ENCODE results near the gene TPCN2. TPM values are rescaled to one million over a fixed set of nuclear protein-coding genes. Genes with fewer than 3 reads are reported as not detected.
A peak's percentile ranks its signal among the peaks of the same experiment; 100 is the strongest.

The TPCN2 gene
- total RNA-seq, 1 experiment from 2014 or later = 63.6 TPM

GRCh38 chr11:69134957-69135356, 86.2 kb downstream of the TPCN2 start:
- H3K4me3 Mint-ChIP-seq (ENCODE audit: unreplicated experiment) = no peak overlapping the region
- Histone ChIP-seq H3K9me3 (peaks cover 7% of the 10 kb centered on the region; the same call in 1 of the 2 replicates), H3K4me1 (peaks cover 47% of the 10 kb centered on the region), H3K27me3 (replicated peaks; ENCODE audit: control insufficient read depth, insufficient read depth, low read length) (no peaks in the 10 kb centered on the region), H3K4me3 (ENCODE audit: low read depth, low read length) (no peak overlapping the region), H3K36me3 (ENCODE audit: control insufficient read depth, insufficient read depth, low read length) (0 out of 2 replicates have a peak, but pooled peaks cover 2% of the 10 kb centered on the region)
- peaks cover 6% of the 10 kb centered on the region for H3K36me3 Mint-ChIP-seq (ENCODE audit: insufficient read depth, unreplicated experiment)
- H3K27ac Mint-ChIP-seq (ENCODE audit: unreplicated experiment) = peak overlapping the region; percentile 69
- CTCF ChIA-PET = no interaction called here
- H3K4me1 Mint-ChIP-seq (ENCODE audit: low read depth, unreplicated experiment) = peaks cover 40% of the 10 kb centered on the region
- intact Hi-C loops (cut with micrococcal nuclease; ENCODE audit: unreplicated experiment) = loop anchor here (5.0 kb wide), 1 partner anchor 247 kb away; no protein-coding TSS in a partner anchor
- TF ChIP-seq CTCF (IDR thresholded peaks at IDR 0.05; ENCODE audit: insufficient read depth in 1 of 2, low read depth in 1 of 2, low read length in 1 of 2, severe bottlenecking in 1 of 2, unreplicated experiment in 1 of 2) = no peak
- no TSS peak for BruUV-seq (replicated peaks)
- no peaks in the 10 kb centered on the region for H3K9me3 Mint-ChIP-seq (ENCODE audit: unreplicated experiment)
- H3K27me3 Mint-ChIP-seq (ENCODE audit: insufficient read depth, unreplicated experiment) = no peaks in the 10 kb centered on the region
- peak in 1 of 2 experiments; percentile 42 for DNase-seq
- POLR2A ChIA-PET = interaction anchor here (0.7 kb wide), 1 partner anchor 394 kb away, joined by 13 read pairs; no protein-coding TSS in a partner anchor

GRCh38 chr11:69135420-69136363, 87.0 kb downstream of the TPCN2 start:
- intact Hi-C loops (cut with micrococcal nuclease; ENCODE audit: unreplicated experiment) = no loop called here
- peak overlapping the region; percentile 69 for H3K27ac Mint-ChIP-seq (ENCODE audit: unreplicated experiment)
- no peak overlapping the region for H3K4me3 Mint-ChIP-seq (ENCODE audit: unreplicated experiment)
- H3K9me3 Mint-ChIP-seq (ENCODE audit: unreplicated experiment) = no peaks in the 10 kb centered on the region
- H3K36me3 Mint-ChIP-seq (ENCODE audit: insufficient read depth, unreplicated experiment) = peaks cover 6% of the 10 kb centered on the region
- no peak overlapping the region for H3K4me3 ChIP-seq (ENCODE audit: low read depth, low read length)
- peaks cover 7% of the 10 kb centered on the region; the same call in 1 of the 2 replicates for H3K9me3 ChIP-seq
- H3K36me3 ChIP-seq (ENCODE audit: control insufficient read depth, insufficient read depth, low read length) = 0 out of 2 replicates have a peak, but pooled peaks cover 2% of the 10 kb centered on the region
- no peak for TF ChIP-seq CTCF (IDR thresholded peaks at IDR 0.05; ENCODE audit: insufficient read depth in 1 of 2, low read depth in 1 of 2, low read length in 1 of 2, severe bottlenecking in 1 of 2, unreplicated experiment in 1 of 2)
- H3K27me3 ChIP-seq (replicated peaks; ENCODE audit: control insufficient read depth, insufficient read depth, low read length) = no peaks in the 10 kb centered on the region
- H3K27me3 Mint-ChIP-seq (ENCODE audit: insufficient read depth, unreplicated experiment) = no peaks in the 10 kb centered on the region
- H3K4me1 Mint-ChIP-seq (ENCODE audit: low read depth, unreplicated experiment) = peaks cover 40% of the 10 kb centered on the region
- ChIA-PET POLR2A (no interaction called here), CTCF (no interaction called here)
- peak in 1 of 2 experiments; percentile 30 for DNase-seq
- BruUV-seq (replicated peaks) = no TSS peak
- peaks cover 47% of the 10 kb centered on the region for H3K4me1 ChIP-seq

GRCh38 chr11:69136471-69136870, 87.7 kb downstream of the TPCN2 start:
- Histone ChIP-seq H3K4me3 (ENCODE audit: low read depth, low read length) (no peak overlapping the region), H3K36me3 (ENCODE audit: control insufficient read depth, insufficient read depth, low read length) (0 out of 2 replicates have a peak, but pooled peaks cover 2% of the 10 kb centered on the region), H3K27me3 (replicated peaks; ENCODE audit: control insufficient read depth, insufficient read depth, low read length) (no peaks in the 10 kb centered on the region), H3K4me1 (peaks cover 41% of the 10 kb centered on the region), H3K9me3 (peaks cover 7% of the 10 kb centered on the region; the same call in 1 of the 2 replicates)
- no TSS peak for BruUV-seq (replicated peaks)
- no peak overlapping the region for H3K4me3 Mint-ChIP-seq (ENCODE audit: unreplicated experiment)
- no peak for TF ChIP-seq CTCF (IDR thresholded peaks at IDR 0.05; ENCODE audit: insufficient read depth in 1 of 2, low read depth in 1 of 2, low read length in 1 of 2, severe bottlenecking in 1 of 2, unreplicated experiment in 1 of 2)
- H3K9me3 Mint-ChIP-seq (ENCODE audit: unreplicated experiment) = no peaks in the 10 kb centered on the region
- H3K27me3 Mint-ChIP-seq (ENCODE audit: insufficient read depth, unreplicated experiment) = no peaks in the 10 kb centered on the region
- ChIA-PET POLR2A (no interaction called here), CTCF (no interaction called here)
- peak overlapping the region; percentile 69 for H3K27ac Mint-ChIP-seq (ENCODE audit: unreplicated experiment)
- DNase-seq = no peak
- peaks cover 40% of the 10 kb centered on the region for H3K4me1 Mint-ChIP-seq (ENCODE audit: low read depth, unreplicated experiment)
- peaks cover 6% of the 10 kb centered on the region for H3K36me3 Mint-ChIP-seq (ENCODE audit: insufficient read depth, unreplicated experiment)
- intact Hi-C loops (cut with micrococcal nuclease; ENCODE audit: unreplicated experiment) = no loop called here

Measured in Caco-2 (cell line).